AG20443 (cell line): ENCODE measurements around the gene PPM1H.
A peak's percentile ranks its signal among the peaks of the same experiment; 100 is the strongest.
"Not testable (repeated sequence)": the region's sequence is repeated elsewhere in the genome, so short reads cannot be mapped to it uniquely, and the experiment has no call there.

Experiments used
- DNase-seq: peaks from one replicate; pipeline ENCODE4 v3.0.0; 2012; ENCODE audit warnings: low spot score, mixed read lengths

PPM1H gene

GRCh38 chr12:62683776-62684569 is 251.0 kb downstream of the PPM1H start:
- DNase-seq: peak; percentile 86

- DNase-seq: no peak
Observed at GRCh38 chr12:62681306-62681705, 253.6 kb downstream of the PPM1H start.

- no peak for DNase-seq
Observed at GRCh38 chr12:62679608-62680007, 255.3 kb downstream of the PPM1H start.

GRCh38 chr12:62677355-62677754 is 257.6 kb downstream of the PPM1H start:
- no peak for DNase-seq

- DNase-seq: no peak
Observed at GRCh38 chr12:62676521-62677307, 258.2 kb downstream of the PPM1H start.

GRCh38 chr12:62673028-62673815 is 261.7 kb downstream of the PPM1H start:
- DNase-seq: no peak

GRCh38 chr12:62670986-62671720 is 263.8 kb downstream of the PPM1H start:
- DNase-seq: no peak

GRCh38 chr12:62668782-62669181 is 266.2 kb downstream of the PPM1H start:
- no peak for DNase-seq

- DNase-seq: not testable (repeated sequence)
Observed at GRCh38 chr12:62664951-62665350, 270.0 kb downstream of the PPM1H start.

GRCh38 chr12:62660756-62661155 is 274.2 kb downstream of the PPM1H start:
- peak; percentile 78 for DNase-seq

GRCh38 chr12:62659453-62660295 is 275.3 kb downstream of the PPM1H start:
- DNase-seq: no peak

GRCh38 chr12:62658910-62659309 is 276.0 kb downstream of the PPM1H start:
- no peak for DNase-seq

- peak; percentile 18 for DNase-seq
Observed at GRCh38 chr12:62657363-62657632, 277.7 kb downstream of the PPM1H start.

- DNase-seq: no peak
Observed at GRCh38 chr12:62656591-62657362, 278.2 kb downstream of the PPM1H start.

- no peak for DNase-seq
Observed at GRCh38 chr12:62655666-62656151, 279.2 kb downstream of the PPM1H start.

- DNase-seq: no peak
Observed at GRCh38 chr12:62654326-62655241, 280.4 kb downstream of the PPM1H start.

GRCh38 chr12:62653740-62654139 is 281.2 kb downstream of the PPM1H start:
- no peak for DNase-seq

GRCh38 chr12:62653304-62653703 is 281.6 kb downstream of the PPM1H start:
- no peak for DNase-seq

- no peak for DNase-seq
Observed at GRCh38 chr12:62651138-62651537, 283.8 kb downstream of the PPM1H start.
